HG02970 (cell line): ENCODE measurements around the gene SULT2B1.

Source experiments
- ATAC-seq: cut with Tn5 transposase; IDR thresholded peaks from one replicate; pipeline ENCODE4 v1.9.1; 2021; ENCODE audit warnings: mild to moderate bottlenecking, moderate library complexity, moderate number of reproducible peaks; ENCODE audit not compliant: unreplicated experiment, low FRiP score

The SULT2B1 gene

DNA sequence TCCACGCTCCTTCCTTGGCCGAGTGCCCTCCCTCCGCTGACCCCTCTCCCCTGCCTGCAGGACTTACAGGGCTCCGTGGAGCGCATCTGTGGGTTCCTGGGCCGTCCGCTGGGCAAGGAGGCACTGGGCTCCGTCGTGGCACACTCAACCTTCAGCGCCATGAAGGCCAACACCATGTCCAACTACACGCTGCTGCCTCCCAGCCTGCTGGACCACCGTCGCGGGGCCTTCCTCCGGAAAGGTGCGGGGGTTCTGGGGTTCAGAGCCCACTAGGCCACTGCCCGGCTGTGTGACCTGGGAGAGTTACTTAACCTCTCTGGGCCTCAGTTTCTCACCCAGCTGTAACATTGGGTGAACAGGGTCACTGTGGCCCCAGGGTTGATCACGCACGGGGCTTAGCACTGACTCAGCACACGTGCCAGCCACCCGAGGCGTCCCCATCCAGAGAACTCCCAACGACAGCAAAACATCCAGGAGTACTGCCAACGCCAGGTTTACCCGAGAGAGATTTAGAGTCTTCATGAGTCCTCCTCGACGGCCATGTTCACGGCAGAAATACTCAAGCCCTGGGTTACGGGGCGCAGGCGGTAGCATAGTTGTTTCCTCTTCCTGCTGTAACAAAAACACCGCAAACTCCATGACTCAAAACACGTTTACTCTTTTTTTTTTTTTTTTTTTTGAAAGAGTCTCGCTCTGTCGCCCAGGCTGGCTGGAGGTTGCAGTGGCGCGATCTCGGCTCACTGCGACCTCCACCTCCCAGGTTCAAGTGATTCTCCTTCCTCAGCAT, 44.9 kb downstream of the SULT2B1 start:
- ATAC-seq, result no peak

DNA sequence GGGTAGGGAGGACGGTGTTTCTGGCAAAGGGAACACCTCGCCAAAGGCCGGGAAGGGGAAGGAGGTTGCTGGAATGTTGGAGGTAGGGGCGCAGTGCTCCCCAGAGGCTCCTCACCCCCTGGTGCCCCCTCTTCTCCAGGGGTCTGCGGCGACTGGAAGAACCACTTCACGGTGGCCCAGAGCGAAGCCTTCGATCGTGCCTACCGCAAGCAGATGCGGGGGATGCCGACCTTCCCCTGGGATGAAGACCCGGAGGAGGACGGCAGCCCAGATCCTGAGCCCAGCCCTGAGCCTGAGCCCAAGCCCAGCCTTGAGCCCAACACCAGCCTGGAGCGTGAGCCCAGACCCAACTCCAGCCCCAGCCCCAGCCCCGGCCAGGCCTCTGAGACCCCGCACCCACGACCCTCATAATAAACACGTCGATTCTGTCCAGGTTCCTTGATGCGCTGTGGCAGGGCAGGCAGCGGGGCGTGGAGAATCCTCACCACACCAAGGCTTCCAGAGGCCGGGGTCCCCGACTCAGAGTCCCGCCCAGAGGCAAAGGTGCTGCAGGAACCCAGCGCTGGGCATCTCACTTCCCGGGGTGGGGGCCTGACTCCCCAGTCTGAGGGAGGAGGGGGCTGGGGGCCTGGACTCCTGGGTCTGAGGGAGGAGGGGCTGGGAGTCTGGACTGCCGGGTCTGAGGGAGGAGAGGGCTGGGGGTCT, 47.2 kb downstream of the SULT2B1 start:
- ATAC-seq, result no peak

DNA sequence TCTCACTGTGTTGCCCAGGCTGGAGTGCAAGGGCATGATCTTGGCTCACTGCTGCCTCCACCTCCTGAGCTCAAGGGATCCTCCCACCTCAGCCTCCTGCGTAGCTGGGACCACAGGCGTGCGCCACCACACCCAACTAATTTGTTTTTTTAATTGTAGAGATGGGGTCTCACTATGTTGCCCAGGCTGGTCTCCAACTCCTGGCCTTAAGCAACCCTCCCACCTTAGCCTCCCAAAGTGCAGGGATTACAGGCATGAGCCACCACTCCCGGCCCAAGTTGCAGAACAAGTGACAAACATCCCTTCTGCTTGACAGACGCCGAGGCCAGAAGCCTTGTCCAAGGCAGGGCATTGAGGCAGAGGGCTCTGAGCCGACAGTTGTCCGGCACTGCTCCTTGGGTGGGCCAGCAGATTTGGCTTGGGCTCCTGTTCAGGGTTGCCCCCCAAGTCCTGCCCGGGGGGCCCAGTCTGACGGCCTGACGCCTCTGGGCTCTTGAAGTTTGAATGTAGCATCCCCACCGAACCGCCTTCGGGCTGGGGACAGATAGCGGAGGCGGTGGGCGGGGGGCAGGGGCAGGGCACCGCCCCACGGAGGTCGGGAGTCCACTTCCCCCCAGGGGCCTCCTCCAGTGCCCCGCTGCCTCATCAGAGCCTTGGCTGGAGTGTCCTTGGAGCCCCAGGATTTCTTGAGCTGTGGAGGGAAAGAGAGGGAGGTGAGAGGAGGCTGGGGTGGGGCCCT, 48.9 kb downstream of the SULT2B1 start:
- ATAC-seq, result no peak

- ATAC-seq, result no peak
Measured at GRCh38 chr19:48603001-48603400, 51.0 kb downstream of the SULT2B1 start.

DNA sequence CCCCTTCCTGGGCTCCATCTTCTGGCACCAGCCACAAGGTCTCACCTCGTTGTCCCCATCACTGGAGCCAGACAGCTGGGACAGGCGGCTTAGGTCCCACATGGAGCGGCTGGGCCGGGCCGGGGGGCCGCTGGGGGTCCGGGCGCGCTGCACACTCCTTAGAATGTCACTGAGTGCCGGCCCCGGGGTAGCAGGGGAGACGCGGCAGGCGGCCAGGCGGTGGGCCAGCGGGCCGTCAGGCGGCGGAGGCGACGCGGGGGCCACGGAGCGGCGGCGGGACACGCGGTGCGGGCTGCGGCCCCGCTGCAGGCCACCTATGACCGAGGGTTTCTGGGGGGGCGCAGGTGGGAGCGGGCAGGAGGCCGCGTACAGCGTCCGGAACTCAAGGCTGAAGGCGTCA, 51.5 kb downstream of the SULT2B1 start:
- no peak for ATAC-seq

GRCh38 chr19:48603850-48604249, 51.9 kb downstream of the SULT2B1 start:
- no peak for ATAC-seq

DNA sequence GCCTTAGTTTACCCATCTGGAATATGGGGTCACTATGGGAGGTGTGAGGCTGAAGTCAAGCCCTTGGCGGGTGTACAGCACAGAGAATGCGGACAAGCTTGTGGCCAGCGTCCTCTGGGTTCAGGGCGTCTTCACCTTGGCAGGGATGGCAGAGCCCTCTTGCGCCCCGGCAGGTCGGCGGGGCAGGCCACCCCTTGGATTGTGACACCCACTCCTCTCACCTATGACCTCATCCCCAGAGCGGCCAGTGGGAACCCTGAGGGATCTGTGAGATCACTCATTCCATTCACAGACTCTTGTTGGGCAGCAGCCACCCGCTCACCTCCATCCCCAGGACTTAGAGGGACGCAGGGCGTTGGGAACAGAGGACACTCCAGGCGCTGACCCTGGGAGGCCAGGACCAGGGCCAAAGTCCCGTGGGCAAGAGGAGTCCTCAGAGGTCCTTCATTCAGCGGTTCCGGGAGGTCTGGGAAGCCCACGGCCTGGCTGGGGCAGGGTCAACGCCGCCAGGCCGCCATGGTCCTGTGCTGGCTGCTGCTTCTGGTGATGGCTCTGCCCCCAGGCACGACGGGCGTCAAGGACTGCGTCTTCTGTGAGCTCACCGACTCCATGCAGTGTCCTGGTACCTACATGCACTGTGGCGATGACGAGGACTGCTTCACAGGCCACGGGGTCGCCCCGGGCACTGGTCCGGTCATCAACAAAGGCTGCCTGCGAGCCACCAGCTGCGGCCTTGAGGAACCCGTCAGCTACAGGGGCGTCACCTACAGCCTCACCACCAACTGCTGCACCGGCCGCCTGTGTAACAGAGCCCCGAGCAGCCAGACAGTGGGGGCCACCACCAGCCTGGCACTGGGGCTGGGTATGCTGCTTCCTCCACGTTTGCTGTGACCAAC, 54.7 kb downstream of the SULT2B1 start, which contains the start of gene SPACA4:
Gene SPACA4, plus strand, starts transcription at position 280 of the 896 bp plus-strand sequence. Its CDS starts 237 bp downstream, at position 517.
- no peak for ATAC-seq

DNA sequence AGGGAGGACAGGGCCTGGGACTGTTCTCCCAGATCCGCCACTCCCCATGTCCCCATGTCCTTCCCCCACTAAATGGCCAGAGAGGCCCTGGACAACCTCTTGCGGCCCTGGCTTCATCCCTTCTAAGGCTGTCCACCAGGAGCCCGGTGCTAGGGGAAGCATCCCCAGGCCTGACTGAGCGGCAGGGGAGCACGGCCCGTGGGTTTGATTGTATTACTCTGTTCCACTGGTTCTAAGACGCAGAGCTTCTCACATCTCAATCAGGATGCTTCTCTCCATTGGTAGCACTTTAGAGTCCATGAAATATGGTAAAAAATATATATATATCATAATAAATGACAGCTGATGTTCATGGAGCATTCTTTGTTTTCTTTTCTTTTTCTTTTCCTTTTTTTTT, 55.4 kb downstream of the SULT2B1 start:
- ATAC-seq, result no peak

GRCh38 chr19:48608798-48609263, 56.9 kb downstream of the SULT2B1 start:
- no peak for ATAC-seq

- ATAC-seq, result no peak
Measured at GRCh38 chr19:48609571-48610108, 57.7 kb downstream of the SULT2B1 start.

GRCh38 chr19:48611872-48612271, 59.9 kb downstream of the SULT2B1 start:
- ATAC-seq, result no peak

DNA sequence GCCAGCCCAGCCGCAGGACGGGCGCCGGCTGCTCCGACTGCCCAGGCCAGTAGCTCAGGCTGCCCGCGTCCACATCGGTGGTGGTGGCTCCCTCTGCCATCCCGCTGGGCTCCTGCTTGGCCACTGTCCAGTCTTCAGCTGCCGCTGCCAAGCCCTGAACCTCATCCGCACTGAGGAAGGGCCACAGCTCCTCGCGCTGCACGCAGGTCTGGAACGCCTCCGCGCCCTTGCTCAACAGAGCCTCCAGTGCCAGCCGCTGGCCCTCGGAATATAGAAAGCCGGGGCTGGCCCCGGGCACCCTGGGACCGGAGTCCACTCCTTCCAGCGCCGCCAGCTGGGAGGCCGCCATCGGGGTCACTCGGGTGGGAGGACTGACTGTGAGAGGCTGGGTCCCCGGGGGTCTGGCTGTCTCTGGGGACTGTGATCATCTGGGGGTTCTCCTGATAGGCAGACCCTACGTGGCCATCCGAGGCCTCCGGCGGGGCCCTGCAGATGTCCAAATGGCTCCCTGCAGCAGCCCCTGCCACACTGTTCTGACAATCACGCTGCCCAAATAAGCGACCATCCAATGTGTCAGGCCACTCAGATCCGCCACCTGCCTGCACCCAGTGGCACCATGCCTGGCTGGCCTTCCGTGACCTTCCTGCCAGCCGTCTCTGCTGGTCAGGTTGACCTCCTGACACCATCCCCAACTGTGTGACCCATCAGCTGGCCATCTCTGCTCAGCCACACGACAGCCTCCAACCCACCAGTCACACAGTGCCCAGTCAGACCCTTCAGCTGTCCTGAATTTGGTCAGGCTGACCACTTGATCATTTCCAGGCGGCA, 61.3 kb downstream of the SULT2B1 start:
- ATAC-seq, result no peak

DNA sequence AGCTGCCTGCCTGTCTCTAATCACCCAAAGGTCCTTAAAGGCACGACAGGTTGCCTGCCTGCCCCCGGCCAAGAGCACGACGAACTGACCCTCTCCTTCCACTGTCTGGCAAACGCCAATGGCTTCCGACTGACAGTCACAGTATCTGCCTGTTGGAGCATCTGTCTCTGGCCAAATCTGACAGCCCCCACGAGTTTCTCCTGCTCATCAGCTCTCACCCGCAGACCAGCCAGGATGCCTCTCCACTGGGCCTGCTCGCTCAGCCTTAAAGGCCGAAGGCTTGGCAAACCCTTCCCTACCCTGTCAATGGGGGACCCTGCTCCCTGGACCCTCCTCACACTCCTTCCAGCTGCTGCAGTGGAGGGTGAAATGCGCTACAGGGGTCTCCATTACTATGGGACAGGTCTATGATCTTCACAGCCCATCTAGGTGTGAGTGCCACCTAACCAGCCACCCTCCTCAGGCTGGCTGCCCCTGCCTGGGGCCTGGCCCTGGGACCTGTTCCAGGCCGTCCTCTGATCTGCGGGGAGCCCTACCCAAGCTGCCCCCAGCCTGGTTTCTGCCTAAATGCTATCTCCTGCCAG, 62.0 kb downstream of the SULT2B1 start:
- ATAC-seq, result no peak

DNA sequence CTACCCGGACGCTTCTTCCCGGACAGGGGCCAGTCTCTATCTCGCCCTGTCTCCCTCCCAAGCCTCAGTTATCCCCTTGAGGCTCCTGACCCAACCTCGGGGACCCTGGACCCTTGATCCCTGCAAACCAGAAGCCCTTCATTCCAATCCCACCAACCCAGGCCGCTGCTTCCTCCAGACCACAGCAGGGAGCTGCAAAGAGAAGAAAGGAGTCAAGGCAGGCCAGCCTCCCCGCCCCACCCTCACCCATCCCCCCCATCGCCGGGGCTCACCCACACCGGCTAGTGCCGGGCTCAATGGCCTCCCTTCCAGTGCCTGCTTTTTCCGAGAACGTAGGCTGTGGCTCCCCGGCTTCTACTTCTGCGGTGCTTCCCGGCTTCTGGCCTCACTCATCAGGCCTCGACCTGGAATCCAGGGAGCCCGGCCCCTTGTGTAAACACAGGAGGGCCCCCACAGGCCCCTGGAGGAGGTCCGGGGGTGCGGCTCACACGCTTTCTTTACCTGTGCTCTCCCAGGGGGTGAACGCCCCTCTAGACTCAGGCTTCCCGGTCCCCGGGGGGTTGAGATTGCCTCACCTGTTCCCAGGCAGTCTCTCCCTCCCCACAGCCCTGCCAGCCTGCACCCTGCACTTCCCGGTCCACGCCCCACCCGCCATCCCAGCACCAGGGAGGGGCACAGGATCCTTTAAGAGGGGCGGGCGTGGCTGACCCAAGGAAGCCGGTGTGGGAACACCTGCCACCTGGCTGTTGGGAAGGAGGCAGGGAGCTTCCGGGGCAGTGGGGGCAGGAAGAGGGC, 62.7 kb downstream of the SULT2B1 start, which contains the start of gene FAM83E:
Gene FAM83E, minus strand, starts transcription at position 641 of the 795 bp plus-strand sequence. CDS start 1,704 bp downstream, outside the sequence.
- ATAC-seq, result no peak

DNA sequence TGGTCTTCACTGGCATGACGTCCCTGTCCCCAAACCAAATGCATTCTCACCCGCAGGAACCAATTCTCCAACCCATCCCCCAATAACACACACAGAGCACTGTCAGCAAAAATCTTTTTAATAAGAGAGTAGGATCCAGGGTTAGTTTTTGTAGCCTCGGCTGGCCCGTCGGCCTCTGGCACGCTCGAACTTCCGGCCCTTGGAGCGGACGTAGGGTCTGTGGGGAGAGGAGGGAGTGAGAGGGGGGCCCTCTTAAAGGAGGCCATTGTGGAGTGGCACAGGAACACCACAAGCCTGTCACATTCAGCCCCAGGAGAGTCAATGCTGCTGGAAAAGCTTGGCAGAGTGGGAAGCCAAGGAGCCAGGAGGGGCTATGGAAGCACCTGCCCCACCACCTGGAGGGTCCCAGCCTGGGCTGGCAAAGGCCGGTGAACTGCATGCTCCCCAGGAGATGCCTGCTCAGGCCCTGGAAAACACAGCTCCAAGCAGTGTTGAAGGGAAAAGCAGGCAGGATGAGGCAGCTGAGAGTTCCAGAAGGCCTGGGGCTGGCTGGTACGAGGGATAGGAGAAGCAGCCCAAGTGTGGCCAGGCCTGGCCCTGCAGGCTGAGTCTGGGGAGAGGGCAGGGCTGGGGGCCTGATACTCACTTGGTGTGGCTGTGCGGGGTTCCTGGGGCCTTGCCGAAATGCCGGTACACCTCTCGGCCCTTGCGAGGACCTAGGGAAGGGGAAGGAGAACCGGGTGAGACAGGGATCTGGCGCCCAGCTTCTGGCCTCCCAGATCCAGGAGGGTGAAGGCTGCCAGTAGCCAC, 63.5 kb downstream of the SULT2B1 start:
- ATAC-seq, result no peak

GRCh38 chr19:48616041-48616436, 64.1 kb downstream of the SULT2B1 start:
- no peak for ATAC-seq
